Neural progenitor cell (in vitro differentiated cells): ENCODE data around the gene KDM5B. TPM values are rescaled to one million over a fixed set of nuclear protein-coding genes. Genes with fewer than 3 reads are reported as not detected.
"Not testable (repeated sequence)": the region's sequence is repeated elsewhere in the genome, so short reads cannot be mapped to it uniquely, and the experiment has no call there.

Source experiments
- DNase-seq: peaks from one replicate; pipeline ENCODE4 v3.0.0-alpha.2; 2016; ENCODE audit warnings: low spot score
- H2AFZ ChIP-seq: fragments of 200-600 bp; sonication (generic); replicated peaks from 2 replicates; pipeline ENCODE4 v1.6.1; 2016; ENCODE audit warnings: antibody characterized with exemption
- H3F3A ChIP-seq: fragments of 200-600 bp; sonication (generic); 2 replicates; pipeline ENCODE4 v1.6.1; 2016; ENCODE audit warnings: antibody characterized with exemption, low read depth
- H3K27ac ChIP-seq: fragments of 200-600 bp; sonication (generic); 2 replicates; pipeline ENCODE4 v1.5.1; 2016; ENCODE audit warnings: mild to moderate bottlenecking
- H3K27me3 ChIP-seq: fragments of 200-600 bp; sonication (generic); 2 replicates; pipeline ENCODE4 v1.6.1; 2016; ENCODE audit warnings: mild to moderate bottlenecking, moderate library complexity
- H3K36me3 ChIP-seq: fragments of 200-600 bp; sonication (generic); 2 replicates; pipeline ENCODE4 v1.5.1; 2016
- H3K4me1 ChIP-seq: fragments of 200-600 bp; sonication (generic); 2 replicates; pipeline ENCODE4 v1.6.1; 2016; ENCODE audit warnings: mixed run types
- H3K4me2 ChIP-seq: fragments of 200-600 bp; sonication (generic); 2 replicates; pipeline ENCODE4 v1.6.1; 2016
- H3K4me3 ChIP-seq: fragments of 200-600 bp; sonication (generic); 2 replicates; pipeline ENCODE4 v1.5.1; 2016
- H3K79me2 ChIP-seq: fragments of 200-600 bp; sonication (generic); 2 replicates; pipeline ENCODE4 v1.6.1; 2016; ENCODE audit warnings: low read depth
- H3K9ac ChIP-seq: fragments of 200-600 bp; sonication (generic); 2 replicates; pipeline ENCODE4 v1.6.1; 2016
- H3K9me3 ChIP-seq: fragments of 200-600 bp; sonication (generic); 2 replicates; pipeline ENCODE4 v1.5.1; 2016; ENCODE audit warnings: low read depth
- H4K20me1 ChIP-seq: fragments of 200-600 bp; sonication (generic); 2 replicates; pipeline ENCODE4 v1.6.1; 2016; ENCODE audit warnings: low read depth
- H3K27ac Mint-ChIP-seq: 3 replicates; pipeline ENCODE4 v1.8.0; 2021; ENCODE audit warnings: mixed read lengths
- H3K27me3 Mint-ChIP-seq: 2 replicates; pipeline ENCODE4 v1.8.0; 2022; ENCODE audit warnings: low read depth, mild to moderate bottlenecking, inconsistent platforms, moderate library complexity, mixed read lengths; ENCODE audit not compliant: insufficient read depth
- H3K36me3 Mint-ChIP-seq: 3 replicates; pipeline ENCODE4 v1.8.0; 2021; ENCODE audit warnings: mixed read lengths
- H3K4me1 Mint-ChIP-seq: 3 replicates; pipeline ENCODE4 v1.8.0; 2021; ENCODE audit warnings: mixed read lengths
- H3K4me3 Mint-ChIP-seq: 3 replicates; pipeline ENCODE4 v1.8.0; 2021; ENCODE audit warnings: mild to moderate bottlenecking, moderate library complexity, mixed read lengths
- H3K9me3 Mint-ChIP-seq: 3 replicates; pipeline ENCODE4 v1.8.0; 2020; ENCODE audit warnings: mixed read lengths
- CTCF ChIP-seq: fragments of 200-600 bp; sonication (generic); IDR thresholded peaks from 2 replicates; pipeline ENCODE4 v1.5.1; 2017; ENCODE audit warnings: antibody characterized with exemption, mild to moderate bottlenecking
- EZH2 ChIP-seq: fragments of 200-600 bp; sonication (generic); IDR thresholded peaks from 2 replicates; pipeline ENCODE4 v1.6.1; 2017; ENCODE audit warnings: antibody characterized with exemption, mild to moderate bottlenecking, moderate library complexity
- EZH2phosphoT487 ChIP-seq: fragments of 200-600 bp; sonication (generic); IDR thresholded peaks from 2 replicates; pipeline ENCODE4 v1.6.1; 2017; ENCODE audit warnings: antibody characterized with exemption
- total RNA-seq: library from RNA; depleted of rRNA; stranded (reverse); fragments of >200 nt; gene quantifications from 2 replicates; pipeline ENCODE4 v1.2.3, GENCODE V29; 2015; ENCODE audit warnings: low replicate concordance

The KDM5B gene
- total RNA-seq, 1 donor from 2014 or later, result 283 TPM

GRCh38 chr1:202834771-202835547 lies 26.7 kb upstream of the KDM5B start:
- H3K4me1 Mint-ChIP-seq, result peaks cover 8% of the 10 kb centered on the region
- Histone ChIP-seq H3K9ac (no peak overlapping the region), H3K4me2 (no peak overlapping the region), H3K27me3 (no peaks in the 10 kb centered on the region), H4K20me1 (no peaks in the 10 kb centered on the region), H3F3A (no peaks in the 10 kb centered on the region), H3K9me3 (no peaks in the 10 kb centered on the region), H3K4me3 (no peak overlapping the region), H3K36me3 (no peaks in the 10 kb centered on the region), H3K79me2 (no peaks in the 10 kb centered on the region), H2AFZ (no peak overlapping the region), H3K4me1 (peaks cover 12% of the 10 kb centered on the region), H3K27ac (no peak overlapping the region)
- DNase-seq, result no peak
- H3K27me3 Mint-ChIP-seq, result peaks cover 11% of the 10 kb centered on the region
- TF ChIP-seq EZH2phosphoT487 (no peak), EZH2 (no peak), CTCF (no peak)
- no peak overlapping the region for H3K27ac Mint-ChIP-seq
- no peak overlapping the region for H3K4me3 Mint-ChIP-seq
- no peaks in the 10 kb centered on the region for H3K36me3 Mint-ChIP-seq
- no peaks in the 10 kb centered on the region for H3K9me3 Mint-ChIP-seq

GRCh38 chr1:202831906-202832305 lies 23.7 kb upstream of the KDM5B start:
- Histone ChIP-seq H3K36me3 (no peaks in the 10 kb centered on the region), H3K4me2 (no peak overlapping the region), H3K4me3 (no peak overlapping the region), H3K4me1 (peaks cover 12% of the 10 kb centered on the region), H3K27ac (no peak overlapping the region), H3K9me3 (no peaks in the 10 kb centered on the region), H3K27me3 (no peaks in the 10 kb centered on the region), H3K9ac (no peak overlapping the region), H4K20me1 (no peaks in the 10 kb centered on the region), H3F3A (no peaks in the 10 kb centered on the region), H2AFZ (no peak overlapping the region), H3K79me2 (no peaks in the 10 kb centered on the region)
- peaks cover 2% of the 10 kb centered on the region for H3K9me3 Mint-ChIP-seq
- H3K4me1 Mint-ChIP-seq, result peaks cover 6% of the 10 kb centered on the region
- H3K4me3 Mint-ChIP-seq, result no peak overlapping the region
- no peak for TF ChIP-seq CTCF
- TF ChIP-seq EZH2phosphoT487, result no peak
- no peak for TF ChIP-seq EZH2
- peaks cover 1% of the 10 kb centered on the region for H3K36me3 Mint-ChIP-seq
- H3K27ac Mint-ChIP-seq, result no peak overlapping the region
- peaks cover 11% of the 10 kb centered on the region for H3K27me3 Mint-ChIP-seq
- DNase-seq, result no peak

- H3K9ac ChIP-seq, H3K27me3 Mint-ChIP-seq, H3K4me2 ChIP-seq: not testable (repeated sequence)
Measured at GRCh38 chr1:202829223-202829622, 21.0 kb upstream of the KDM5B start.

GRCh38 chr1:202825748-202826147 lies 17.5 kb upstream of the KDM5B start:
- H3F3A ChIP-seq, result no peaks in the 10 kb centered on the region
- H3K4me3 Mint-ChIP-seq, result no peak overlapping the region
- DNase-seq, result no peak
- H3K27ac ChIP-seq, result no peak overlapping the region
- no peaks in the 10 kb centered on the region for H3K9me3 ChIP-seq
- H3K27me3 ChIP-seq, result no peaks in the 10 kb centered on the region
- no peaks in the 10 kb centered on the region for H4K20me1 ChIP-seq
- no peak overlapping the region for H2AFZ ChIP-seq
- H3K9ac ChIP-seq, result no peak overlapping the region
- H3K4me1 Mint-ChIP-seq, result peaks cover 7% of the 10 kb centered on the region
- no peak overlapping the region for H3K4me3 ChIP-seq
- peaks cover 2% of the 10 kb centered on the region for H3K9me3 Mint-ChIP-seq
- no peaks in the 10 kb centered on the region for H3K79me2 ChIP-seq
- no peak overlapping the region for H3K4me2 ChIP-seq
- no peak for TF ChIP-seq EZH2
- TF ChIP-seq CTCF, result no peak
- no peak for TF ChIP-seq EZH2phosphoT487
- H3K27ac Mint-ChIP-seq, result no peak overlapping the region
- H3K4me1 ChIP-seq, result no peaks in the 10 kb centered on the region
- no peaks in the 10 kb centered on the region for H3K36me3 ChIP-seq
- H3K27me3 Mint-ChIP-seq, result peaks cover 5% of the 10 kb centered on the region
- H3K36me3 Mint-ChIP-seq, result peaks cover 1% of the 10 kb centered on the region

More at GRCh38 chr1:202829223-202829622, 21.0 kb upstream of the KDM5B start:
- not testable (repeated sequence) for H3F3A ChIP-seq, DNase-seq, H3K4me1 ChIP-seq, H3K4me3 Mint-ChIP-seq, H3K9me3 ChIP-seq, H3K4me3 ChIP-seq, H4K20me1 ChIP-seq, H3K36me3 ChIP-seq, H3K27ac ChIP-seq, H3K27me3 ChIP-seq, H2AFZ ChIP-seq, H3K9me3 Mint-ChIP-seq, H3K79me2 ChIP-seq, H3K4me1 Mint-ChIP-seq, H3K27ac Mint-ChIP-seq, H3K36me3 Mint-ChIP-seq
